HG03439 (cell line): ENCODE data around the gene GJB4.
"Not testable (repeated sequence)": the region's sequence is repeated elsewhere in the genome, so short reads cannot be mapped to it uniquely, and the experiment has no call there.

ENCODE experiments used
- ATAC-seq: cut with Tn5 transposase; IDR thresholded peaks from one replicate; pipeline ENCODE4 v1.9.1; 2021; ENCODE audit warnings: mild to moderate bottlenecking, moderate library complexity; ENCODE audit not compliant: unreplicated experiment

Gene GJB4

GRCh38 chr1:34794790-34795180, 35.2 kb downstream of the GJB4 start:
- no peak for ATAC-seq

- ATAC-seq = no peak
Measured at GRCh38 chr1:34795916-34796315, 36.4 kb downstream of the GJB4 start.

GRCh38 chr1:34796990-34797389, 37.5 kb downstream of the GJB4 start:
- no peak for ATAC-seq

GRCh38 chr1:34800214-34800613, 40.7 kb downstream of the GJB4 start:
- ATAC-seq = no peak

- ATAC-seq = no peak
Measured at GRCh38 chr1:34803770-34804169, 44.2 kb downstream of the GJB4 start.

GRCh38 chr1:34806396-34806795, 46.9 kb downstream of the GJB4 start:
- no peak for ATAC-seq

- no peak for ATAC-seq
Measured at GRCh38 chr1:34808051-34808810, 48.7 kb downstream of the GJB4 start.

- not testable (repeated sequence) for ATAC-seq
Measured at GRCh38 chr1:34810781-34811180, 51.2 kb downstream of the GJB4 start.
